DND-41 (cell line): ENCODE results near the gene ENPP5.

Experiments
- CTCF ChIP-seq: IDR thresholded peaks from 2 replicates; pipeline ENCODE4 v1.5.1; 2012; ENCODE audit warnings: borderline replicate concordance, low read length, moderate library complexity, mild to moderate bottlenecking; ENCODE audit not compliant: poor library complexity, severe bottlenecking; ENCODE audit errors: extremely low read depth
- EZH2 ChIP-seq: IDR thresholded peaks from 3 replicates; pipeline ENCODE4 v1.6.1; 2012; ENCODE audit warnings: borderline replicate concordance, low read depth, mild to moderate bottlenecking, moderate library complexity, low read length, inconsistent platforms; ENCODE audit not compliant: severe bottlenecking

- TF ChIP-seq CTCF (no peak), EZH2 (no peak)
These were observed 54.5 kb downstream of the ENPP5 start for GRCh38 chr6:46116289-46116688.
